GM21390 (cell line): ENCODE data around the gene TBCD.

Experiments
- ATAC-seq: cut with Tn5 transposase; IDR thresholded peaks from one replicate; pipeline ENCODE4 v1.9.1; 2021; ENCODE audit not compliant: unreplicated experiment

The TBCD gene

DNA sequence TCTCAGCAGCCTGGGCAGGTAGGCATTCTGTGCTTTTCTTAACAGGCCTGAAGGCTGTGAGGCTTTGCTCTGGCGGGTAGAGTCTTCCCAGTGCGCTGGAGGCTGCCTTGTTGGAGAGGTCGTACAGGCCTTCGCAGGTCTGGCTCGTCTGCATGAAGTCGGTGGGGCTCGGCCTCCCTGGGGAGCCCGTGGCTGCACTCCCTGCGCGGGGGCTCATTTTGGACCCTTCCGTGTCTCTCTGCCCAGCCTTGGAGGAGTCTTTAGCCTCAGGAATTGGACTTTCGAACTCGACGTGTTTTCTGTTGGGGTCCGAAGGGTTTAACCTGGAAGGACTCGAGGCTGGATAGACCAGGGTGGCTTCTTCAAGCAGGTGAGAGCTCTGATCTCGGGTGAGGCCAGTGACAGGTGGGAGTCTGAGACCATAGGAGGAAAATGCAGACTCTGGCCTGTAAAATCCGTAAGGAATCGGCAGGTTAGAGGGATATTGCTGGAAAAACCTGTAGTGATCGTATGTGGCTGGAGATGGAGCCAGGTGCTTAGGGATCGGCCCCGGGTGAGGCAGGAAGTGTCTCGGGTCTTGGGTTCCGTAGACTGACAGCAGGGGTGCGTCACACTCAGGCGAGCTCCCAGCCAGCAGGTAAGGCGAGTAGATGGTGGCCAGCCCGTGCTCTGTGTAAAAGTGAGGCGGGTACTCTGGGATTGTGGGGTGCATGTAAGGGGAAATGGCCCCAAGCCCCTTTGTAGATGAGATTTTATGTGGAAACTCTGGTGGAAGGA is 79.4 kb downstream of the TBCD start:
- no peak for ATAC-seq

GRCh38 chr17:82831818-82832200 is 79.9 kb downstream of the TBCD start:
- ATAC-seq, result no peak

DNA sequence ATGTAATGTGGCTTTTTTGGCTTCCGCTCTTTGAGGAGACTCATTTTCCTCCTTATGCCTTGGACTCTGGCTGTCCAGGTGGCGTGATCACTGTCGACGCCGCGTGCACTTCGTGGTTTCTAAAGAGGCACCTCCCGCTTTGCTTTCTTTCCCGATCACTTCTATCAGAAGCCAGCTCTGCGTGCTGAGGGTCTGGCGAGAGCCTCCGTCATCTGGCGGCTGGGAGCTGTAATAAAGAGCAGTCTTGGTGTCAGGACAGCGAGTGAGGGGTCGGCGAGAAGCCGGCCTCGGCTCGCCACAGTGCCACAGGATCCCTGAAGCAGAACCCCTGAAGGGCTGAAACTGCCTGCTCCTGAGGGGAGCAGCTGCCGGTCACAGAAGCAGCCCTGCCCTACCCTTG is 80.5 kb downstream of the TBCD start:
- no peak for ATAC-seq

DNA sequence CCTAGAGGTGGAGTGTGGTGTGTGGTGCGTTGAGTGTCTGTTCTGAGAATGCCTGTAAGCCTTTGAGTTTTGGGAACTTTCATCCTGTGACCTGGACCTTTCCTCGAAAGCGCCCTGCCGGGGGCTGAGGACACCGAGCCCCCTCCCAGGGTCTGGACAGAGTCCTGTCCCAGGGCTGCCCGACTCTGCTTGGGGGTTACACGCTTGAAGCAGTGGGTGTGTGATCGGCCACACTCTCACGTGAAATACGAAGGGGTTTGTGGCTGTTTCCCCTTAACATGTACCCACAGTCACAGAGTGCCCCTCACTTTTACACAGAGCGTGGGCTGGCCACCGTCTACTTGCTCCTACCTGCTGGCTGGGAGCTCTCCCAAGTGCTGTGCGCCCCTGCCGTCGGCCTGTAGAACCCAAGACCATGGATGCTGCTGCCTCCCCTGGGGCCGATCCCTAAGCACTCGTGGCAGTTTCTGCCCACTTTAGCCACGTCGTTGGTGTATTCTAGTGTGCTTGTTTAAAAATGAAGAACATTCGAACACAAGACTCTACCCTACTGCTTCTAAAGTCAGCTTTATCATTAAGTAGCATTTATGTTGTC is 81.1 kb downstream of the TBCD start:
- no peak for ATAC-seq

GRCh38 chr17:82835122-82835521 is 83.3 kb downstream of the TBCD start:
- no peak for ATAC-seq

DNA sequence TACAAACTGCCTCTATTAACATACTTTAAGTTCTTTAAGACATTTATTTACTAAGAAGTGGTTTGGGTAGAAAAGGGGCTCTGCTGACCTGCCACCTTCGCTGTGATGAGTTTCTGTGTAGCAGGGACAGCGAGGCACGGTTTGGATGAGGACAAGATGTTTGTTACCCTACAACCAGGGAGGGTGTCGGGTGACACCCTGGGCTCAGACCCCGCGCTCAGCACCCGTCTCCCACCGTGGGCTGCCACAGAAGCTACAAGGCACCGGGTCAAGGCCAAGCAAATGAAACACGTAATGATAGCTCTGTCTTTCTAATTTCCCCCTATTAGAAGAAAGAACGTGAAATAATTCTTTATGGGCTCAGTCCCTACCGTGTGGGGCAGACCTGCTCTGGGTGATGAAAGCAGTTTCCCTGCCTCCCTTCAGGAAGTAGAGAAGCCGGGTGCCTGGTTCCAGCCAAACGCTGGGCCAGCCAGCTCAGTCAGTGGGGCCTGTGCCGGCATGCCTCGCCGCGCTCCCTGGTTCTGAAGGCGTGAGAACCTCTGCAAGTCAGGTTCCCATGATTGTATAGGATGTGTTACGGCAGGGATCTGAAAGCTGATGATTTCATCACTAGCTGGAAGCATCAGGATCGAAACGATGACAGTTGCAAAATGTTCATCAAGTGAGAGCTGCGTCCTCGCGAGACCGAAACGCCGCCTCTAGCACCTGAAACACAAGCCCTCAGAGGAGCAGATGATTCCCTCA is 84.1 kb downstream of the TBCD start:
- ATAC-seq, result no peak

DNA sequence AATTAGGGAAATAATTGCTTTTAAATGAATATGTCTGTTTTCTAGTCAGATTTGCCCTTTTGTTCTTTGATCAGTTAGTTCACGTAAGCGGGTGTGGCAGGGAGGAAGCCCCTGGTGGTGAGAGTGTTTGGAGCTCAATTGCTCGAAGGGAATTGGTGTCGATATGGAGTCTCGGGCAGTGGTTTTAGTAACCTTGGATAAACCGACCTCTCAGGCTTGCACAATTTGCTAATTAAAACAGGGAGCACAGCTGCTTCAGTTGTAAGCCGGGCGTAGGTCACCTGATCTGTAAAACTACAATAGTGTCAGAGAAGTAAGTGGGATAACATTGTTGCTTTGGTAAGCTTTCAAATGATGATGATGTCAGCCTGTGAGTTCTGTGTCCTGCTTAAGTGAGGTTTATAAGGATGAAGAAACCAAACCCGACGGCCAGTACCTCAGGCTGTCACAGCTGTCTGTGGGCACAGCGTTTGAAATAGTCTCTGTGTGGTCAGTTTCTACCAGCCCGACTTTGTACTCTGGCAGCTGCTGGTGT is 85.0 kb downstream of the TBCD start:
- ATAC-seq, result no peak

DNA sequence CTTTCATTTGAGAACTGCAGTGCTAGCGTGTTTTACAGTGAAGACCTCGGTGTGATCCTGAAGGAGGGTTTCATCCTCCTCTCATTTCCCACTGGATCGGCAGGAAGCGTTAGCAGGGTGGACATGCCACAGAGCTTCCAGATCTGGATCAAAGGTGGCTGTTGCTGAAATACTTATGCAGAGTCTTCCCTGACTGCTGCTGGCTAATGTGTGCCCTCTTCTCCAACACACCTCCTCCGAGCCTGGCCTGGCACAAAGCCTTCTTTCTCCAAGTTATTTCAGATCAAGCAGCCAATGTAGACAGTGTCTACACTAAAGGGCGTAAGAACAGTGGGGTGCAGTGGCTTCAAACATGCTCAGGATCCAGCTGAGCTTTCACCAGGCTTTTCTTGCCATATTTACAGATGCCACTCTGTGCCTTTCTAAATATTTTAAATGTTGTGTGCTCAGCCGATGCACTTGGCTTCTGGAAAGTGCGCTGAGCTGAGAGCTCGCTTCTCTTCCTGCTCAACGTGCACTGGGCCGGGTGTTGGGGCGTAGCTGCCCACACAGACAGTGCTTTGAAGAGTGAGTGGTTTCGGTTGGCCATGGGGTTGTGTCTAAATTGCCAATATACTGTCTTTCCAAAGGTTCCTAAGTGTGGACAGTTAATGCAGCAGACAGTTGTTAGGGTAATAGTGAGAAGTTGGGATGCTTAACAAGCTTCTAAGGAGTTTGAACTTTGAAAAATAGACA is 85.9 kb downstream of the TBCD start:
- ATAC-seq, result no peak

- no peak for ATAC-seq
Observed at GRCh38 chr17:82838386-82839063, 86.7 kb downstream of the TBCD start.

GRCh38 chr17:82839617-82840292 is 87.9 kb downstream of the TBCD start, which contains the start of gene ZNF750:
TSS of gene ZNF750 (minus strand) at chr17:82840022. CDS start at chr17:82832454, 7,568 bp downstream.
- ATAC-seq, result no peak

GRCh38 chr17:82840431-82840831 is 88.6 kb downstream of the TBCD start:
- ATAC-seq, result no peak

DNA sequence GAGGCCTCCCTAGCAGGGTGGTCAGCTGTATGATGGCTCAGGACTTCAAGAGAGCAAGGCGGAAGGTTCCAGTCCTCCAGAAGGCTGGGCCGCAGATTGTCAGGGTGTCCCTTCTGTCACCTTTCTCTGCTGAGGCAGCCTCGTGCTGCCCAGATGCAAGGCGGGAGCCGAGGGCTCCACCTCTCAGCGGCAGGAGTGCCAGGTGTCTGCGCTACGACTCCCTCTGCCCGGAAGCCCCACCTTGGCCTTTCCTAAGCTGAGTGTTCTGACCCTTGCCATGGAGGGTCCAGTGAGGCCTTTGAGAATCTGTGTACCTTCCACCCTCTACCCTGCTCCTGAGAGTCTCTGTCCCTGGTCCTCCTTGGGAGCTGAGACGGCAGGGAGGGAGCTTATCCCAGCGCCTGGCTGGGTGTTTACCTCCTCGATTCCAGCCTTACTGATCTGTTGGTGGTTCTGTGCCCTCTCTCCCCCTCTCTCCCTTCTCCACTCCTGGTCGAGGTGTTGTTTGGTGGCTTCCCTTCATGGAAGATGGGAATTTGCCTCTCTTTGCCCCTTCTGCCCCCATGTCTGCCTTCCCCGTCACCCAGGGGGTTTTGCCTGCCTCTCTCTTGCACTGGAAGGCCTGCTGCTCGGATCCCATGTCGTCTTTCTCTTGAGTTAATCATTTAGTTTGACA is 90.2 kb downstream of the TBCD start:
- ATAC-seq, result no peak

DNA sequence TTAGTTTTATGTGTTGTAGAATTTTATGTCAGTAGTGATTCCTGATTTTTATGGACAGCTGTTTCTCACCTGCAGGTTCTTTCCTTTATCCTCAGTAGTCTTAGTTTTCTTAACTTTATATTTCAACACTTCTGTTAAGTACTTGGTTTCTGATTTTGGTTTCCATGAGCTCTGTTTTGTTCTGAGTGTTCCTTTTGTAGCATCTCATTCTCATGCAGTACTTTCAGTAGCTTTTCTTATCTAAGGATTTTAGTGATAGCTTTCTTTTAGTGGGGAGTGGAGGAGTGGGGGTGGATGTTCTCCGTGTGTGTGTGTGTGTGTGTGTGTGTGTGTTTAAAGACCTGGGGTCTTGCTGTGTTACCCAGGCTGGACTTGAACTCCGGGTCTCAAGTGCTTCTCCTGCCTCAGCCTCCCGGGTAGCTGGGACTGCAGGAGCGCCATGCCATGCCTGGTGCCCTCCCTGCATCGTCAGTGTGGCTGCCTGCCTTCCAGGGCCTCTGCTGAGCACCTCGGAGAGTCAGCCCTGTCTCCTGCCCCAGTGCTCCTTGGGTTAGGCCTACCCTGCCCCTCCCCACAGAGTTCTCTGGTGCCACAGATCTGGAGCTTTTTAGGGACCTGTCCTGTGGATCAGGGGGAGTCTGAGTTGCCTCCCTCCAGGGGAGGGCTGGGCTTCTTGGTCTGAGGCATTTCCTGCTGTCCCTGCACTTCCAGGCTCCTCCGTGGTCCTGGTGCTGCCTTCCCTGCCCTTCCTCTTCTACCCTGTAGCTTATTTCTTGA is 92.2 kb downstream of the TBCD start:
- no peak for ATAC-seq

DNA sequence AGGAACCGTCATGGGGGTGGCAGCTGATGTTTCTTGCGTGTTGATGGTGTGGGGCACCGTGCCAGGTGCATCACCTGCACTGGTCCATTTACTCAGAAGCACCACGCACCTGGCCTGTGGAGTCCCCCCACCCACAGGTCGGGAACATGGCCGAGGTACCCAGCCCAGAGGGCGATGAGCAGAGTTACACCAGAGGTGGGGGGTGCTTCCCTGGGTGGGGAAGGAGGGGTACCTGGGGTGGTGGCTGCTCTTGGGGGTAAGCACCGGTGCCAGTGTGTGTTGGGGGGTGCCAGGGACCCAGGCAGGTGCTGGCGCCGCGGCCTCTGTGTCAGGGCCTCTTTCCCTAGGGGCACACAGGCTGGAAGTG is 92.9 kb downstream of the TBCD start:
- no peak for ATAC-seq

DNA sequence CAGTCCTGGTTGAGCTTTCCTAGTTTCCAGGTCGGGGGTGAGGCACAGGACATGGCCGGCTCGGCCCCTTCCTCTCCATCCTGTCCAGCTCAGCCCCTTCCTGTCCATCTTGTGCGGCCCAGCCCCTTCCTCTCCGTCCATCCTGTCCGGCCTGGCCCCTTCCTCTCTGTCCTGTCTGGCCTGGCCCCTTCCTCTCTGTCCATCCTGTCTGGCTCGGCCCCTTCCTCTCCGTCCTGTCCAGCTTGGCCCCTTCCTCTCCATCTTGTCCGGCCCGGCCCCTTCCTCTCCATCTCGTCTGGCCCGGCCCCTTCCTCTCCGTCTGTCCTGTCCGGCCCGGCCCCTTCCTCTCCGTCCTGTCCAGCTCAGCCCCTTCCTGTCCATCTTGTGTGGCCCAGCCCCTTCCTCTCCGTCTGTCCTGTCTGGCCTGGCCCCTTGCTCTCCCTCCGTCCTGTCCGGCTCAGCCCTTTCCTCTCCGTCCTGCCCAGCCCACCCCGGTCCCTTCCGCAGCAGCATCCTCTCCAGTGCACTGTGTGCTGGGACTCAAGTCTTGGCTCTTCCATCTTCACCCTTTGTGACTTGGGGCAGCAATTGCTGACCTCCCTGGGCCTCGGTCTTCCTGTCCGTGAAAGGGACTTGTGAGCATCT is 93.4 kb downstream of the TBCD start:
- ATAC-seq, result no peak

- ATAC-seq, result no peak
Observed at GRCh38 chr17:82846061-82846691, 94.3 kb downstream of the TBCD start.

- ATAC-seq, result no peak
Observed at GRCh38 chr17:82848022-82848592, 96.2 kb downstream of the TBCD start.
